Measurements from ENCODE around the gene MOB3B. TPM values are rescaled to one million over a fixed set of nuclear protein-coding genes. Genes with fewer than 3 reads are reported as not detected.

MOB3B gene
- total RNA-seq, 1 donor from 2014 or later: 21.8 TPM

DNA sequence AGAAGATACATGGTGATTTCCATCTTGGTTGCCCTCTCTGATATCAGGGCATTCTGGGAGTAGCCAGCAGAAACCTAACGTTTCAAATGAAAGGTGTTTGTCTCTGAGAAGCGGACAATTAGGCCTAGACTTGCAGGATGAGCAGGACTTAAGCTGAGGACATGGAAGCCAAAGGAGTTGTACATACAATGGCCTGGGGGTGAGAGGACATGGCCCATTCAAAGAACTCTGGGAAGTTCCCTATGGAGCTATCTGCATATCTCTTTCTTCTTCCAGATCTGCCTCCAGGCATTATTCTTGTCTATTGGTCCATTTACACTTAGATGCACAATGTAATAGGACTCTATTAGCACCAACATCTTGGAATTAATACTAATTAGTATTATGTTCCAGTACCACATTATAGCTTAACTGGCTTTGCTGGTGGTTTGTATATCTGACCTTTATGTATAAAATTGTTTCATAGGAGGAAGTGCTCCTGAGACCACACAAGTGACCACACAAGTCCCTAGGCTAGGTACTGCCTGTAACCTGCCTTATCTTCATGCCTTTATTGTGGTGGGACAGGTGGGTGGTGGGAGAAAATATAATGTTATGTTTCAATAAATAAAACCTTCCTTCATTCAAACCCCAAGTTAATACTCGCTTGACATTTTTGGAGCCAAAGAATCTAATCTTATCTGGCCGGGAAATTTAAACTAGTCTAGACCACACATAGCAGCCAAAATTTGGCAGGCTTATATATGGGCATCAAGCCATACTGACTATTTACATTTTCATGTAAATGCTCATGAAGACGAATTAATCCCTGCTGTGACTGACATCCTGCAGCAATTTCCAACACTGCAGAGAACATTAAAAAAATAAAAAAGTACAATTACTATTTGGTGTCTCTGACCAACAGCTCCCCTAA lies 180.6 kb downstream of the MOB3B start:
- Mint-ChIP-seq H3K27me3 (ENCODE audit: low read depth) (no peaks in the 10 kb centered on the region), H3K27ac (ENCODE audit: unreplicated experiment) (no peak overlapping the region), H3K4me3 (no peak overlapping the region), H3K4me1 (peaks cover 47% of the 10 kb centered on the region), H3K36me3 (ENCODE audit: low read depth) (peaks cover 20% of the 10 kb centered on the region), H3K9me3 (no peaks in the 10 kb centered on the region)
- no peak for DNase-seq (ENCODE audit: low read depth, low spot score)
- TF ChIP-seq, protein P1, sequence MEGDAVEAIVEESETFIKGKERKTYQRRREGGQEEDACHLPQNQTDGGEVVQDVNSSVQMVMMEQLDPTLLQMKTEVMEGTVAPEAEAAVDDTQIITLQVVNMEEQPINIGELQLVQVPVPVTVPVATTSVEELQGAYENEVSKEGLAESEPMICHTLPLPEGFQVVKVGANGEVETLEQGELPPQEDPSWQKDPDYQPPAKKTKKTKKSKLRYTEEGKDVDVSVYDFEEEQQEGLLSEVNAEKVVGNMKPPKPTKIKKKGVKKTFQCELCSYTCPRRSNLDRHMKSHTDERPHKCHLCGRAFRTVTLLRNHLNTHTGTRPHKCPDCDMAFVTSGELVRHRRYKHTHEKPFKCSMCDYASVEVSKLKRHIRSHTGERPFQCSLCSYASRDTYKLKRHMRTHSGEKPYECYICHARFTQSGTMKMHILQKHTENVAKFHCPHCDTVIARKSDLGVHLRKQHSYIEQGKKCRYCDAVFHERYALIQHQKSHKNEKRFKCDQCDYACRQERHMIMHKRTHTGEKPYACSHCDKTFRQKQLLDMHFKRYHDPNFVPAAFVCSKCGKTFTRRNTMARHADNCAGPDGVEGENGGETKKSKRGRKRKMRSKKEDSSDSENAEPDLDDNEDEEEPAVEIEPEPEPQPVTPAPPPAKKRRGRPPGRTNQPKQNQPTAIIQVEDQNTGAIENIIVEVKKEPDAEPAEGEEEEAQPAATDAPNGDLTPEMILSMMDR (conservative IDR thresholded peaks at IDR 0.05): no peak

DNA sequence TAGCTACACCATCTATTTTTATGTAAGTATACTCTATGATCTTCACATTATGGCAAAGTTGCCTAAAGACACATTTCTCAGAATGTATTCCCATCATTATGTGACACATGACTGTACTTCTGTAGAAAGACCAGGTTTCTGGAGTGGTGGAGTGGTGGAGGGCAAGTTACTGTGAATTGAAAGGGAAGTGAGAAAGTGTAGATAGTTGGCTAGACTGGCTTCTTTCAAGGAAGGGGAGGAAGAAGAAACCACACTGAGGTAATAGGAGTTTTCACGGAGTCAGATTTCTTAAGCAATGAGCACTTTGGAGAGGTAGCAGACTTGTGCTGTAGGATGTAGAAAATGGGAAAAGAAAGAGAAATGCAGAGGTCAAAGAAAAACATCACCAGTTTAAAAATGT lies 181.7 kb downstream of the MOB3B start:
- Mint-ChIP-seq H3K4me3 (no peak overlapping the region), H3K4me1 (peaks cover 43% of the 10 kb centered on the region), H3K27me3 (ENCODE audit: low read depth) (no peaks in the 10 kb centered on the region), H3K9me3 (no peaks in the 10 kb centered on the region), H3K36me3 (ENCODE audit: low read depth) (peaks cover 23% of the 10 kb centered on the region), H3K27ac (ENCODE audit: unreplicated experiment) (no peak overlapping the region)
- DNase-seq (ENCODE audit: low read depth, low spot score): no peak
- TF ChIP-seq, protein P1 (conservative IDR thresholded peaks at IDR 0.05): no peak

DNA sequence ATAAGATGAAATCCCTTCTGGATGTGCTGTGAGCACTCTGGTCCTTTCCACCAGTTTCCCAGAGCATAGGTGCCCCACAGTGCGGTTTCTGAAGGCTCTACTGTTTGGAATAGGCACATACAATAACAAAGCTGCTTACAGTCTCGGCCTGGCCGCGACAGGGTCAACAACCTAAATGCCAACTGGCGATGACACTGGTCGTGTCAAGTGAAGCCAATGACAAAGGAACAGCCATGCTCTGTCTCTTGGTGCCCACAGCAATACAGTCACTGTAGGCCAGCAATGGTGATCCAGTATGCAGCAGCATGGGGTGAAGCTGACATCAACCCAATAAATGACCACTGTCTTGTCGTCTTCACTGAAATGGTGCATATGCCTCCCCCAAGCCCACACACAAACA lies 184.8 kb downstream of the MOB3B start:
- H3K36me3 Mint-ChIP-seq (ENCODE audit: low read depth): peaks cover 16% of the 10 kb centered on the region
- H3K27ac Mint-ChIP-seq (ENCODE audit: unreplicated experiment): no peak overlapping the region
- H3K4me3 Mint-ChIP-seq: no peak overlapping the region
- peaks cover 44% of the 10 kb centered on the region for H3K4me1 Mint-ChIP-seq
- DNase-seq (ENCODE audit: low read depth, low spot score): no peak
- TF ChIP-seq, protein P1 (conservative IDR thresholded peaks at IDR 0.05): no peak
- no peaks in the 10 kb centered on the region for H3K9me3 Mint-ChIP-seq
- H3K27me3 Mint-ChIP-seq (ENCODE audit: low read depth): no peaks in the 10 kb centered on the region

DNA sequence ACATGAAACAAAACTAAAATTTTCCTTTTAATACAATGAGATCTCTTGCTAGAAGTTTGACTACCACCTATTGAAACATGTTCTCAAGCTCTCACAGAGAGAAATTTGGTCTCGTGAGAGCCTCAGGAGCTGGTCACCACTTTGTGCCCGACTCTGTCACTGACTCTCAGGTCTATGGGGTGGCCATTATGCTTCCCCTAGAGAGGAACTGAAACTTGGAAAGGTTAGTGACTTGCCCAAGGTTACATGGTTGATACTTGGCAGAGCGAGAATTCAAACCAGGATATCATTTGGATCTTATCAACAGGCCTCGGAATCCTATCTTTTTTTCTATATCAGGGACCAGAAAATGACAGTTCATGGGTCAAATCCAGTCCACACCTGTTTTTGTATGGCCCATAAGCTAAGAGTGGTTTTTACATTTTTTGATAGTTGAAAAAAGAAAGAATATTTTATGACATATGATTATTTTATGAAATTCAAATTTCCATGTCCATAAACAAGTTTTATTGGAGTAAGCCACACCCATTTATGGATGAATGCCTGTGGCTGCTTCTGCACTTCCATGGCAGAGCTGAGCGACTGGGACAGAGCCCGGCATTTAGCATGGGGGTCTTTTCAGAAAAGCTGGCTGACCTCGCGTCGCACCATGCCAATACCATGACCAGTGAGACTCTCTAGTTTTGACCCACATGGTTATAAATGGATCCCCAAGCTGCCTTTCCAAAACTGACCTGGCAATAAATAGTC lies 187.9 kb downstream of the MOB3B start:
- peaks cover 9% of the 10 kb centered on the region for H3K36me3 Mint-ChIP-seq (ENCODE audit: low read depth)
- TF ChIP-seq, protein P1 (conservative IDR thresholded peaks at IDR 0.05): no peak
- H3K4me1 Mint-ChIP-seq: peaks cover 53% of the 10 kb centered on the region
- peak overlapping the region; percentile 98 for H3K27ac Mint-ChIP-seq (ENCODE audit: unreplicated experiment)
- DNase-seq (ENCODE audit: low read depth, low spot score): no peak
- H3K9me3 Mint-ChIP-seq: no peaks in the 10 kb centered on the region
- H3K4me3 Mint-ChIP-seq: peak overlapping the region; percentile 75
- no peaks in the 10 kb centered on the region for H3K27me3 Mint-ChIP-seq (ENCODE audit: low read depth)

DNA sequence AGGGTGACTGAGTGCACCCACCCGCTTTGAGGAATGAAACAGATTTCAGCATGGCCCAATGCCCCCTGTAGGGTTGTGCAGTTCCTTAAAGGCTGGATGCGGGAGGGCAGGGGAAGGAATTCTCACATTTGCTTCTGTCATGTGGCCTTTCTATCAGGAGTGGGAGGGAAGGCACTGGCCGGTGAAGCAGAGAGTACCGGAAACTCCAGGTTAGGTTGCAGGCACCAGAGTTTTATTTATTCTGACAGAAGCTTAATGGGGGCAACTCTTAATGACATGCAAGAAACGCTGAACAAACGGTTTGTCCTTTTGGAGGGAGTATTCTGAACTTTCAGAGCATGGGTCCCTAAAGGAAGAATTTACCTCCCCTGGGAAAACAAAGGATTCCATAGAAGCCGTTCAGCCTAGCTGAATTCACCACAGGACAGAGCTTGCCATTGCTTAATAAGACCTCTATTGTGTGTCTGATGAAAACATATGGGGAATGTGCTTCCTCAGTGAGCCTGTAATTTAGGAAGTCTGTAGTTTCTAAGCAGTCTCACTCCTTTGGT lies 188.6 kb downstream of the MOB3B start:
- Mint-ChIP-seq H3K4me3 (peak overlapping the region; percentile 75), H3K27ac (ENCODE audit: unreplicated experiment) (peak overlapping the region; percentile 98), H3K4me1 (peaks cover 60% of the 10 kb centered on the region), H3K27me3 (ENCODE audit: low read depth) (no peaks in the 10 kb centered on the region), H3K36me3 (ENCODE audit: low read depth) (peaks cover 9% of the 10 kb centered on the region), H3K9me3 (no peaks in the 10 kb centered on the region)
- TF ChIP-seq, protein P1 (conservative IDR thresholded peaks at IDR 0.05): no peak
- peak; percentile 13 for DNase-seq (ENCODE audit: low read depth, low spot score)
